Endothelial cell of umbilical vein (primary cell): Measurements from ENCODE around the gene SLC49A3. TPM values are rescaled to one million over a fixed set of nuclear protein-coding genes. Genes with fewer than 3 reads are reported as not detected.

ENCODE experiments used
- BruUV-seq: library from RNA; stranded (reverse); fragments of 400-500 nt; replicated peaks from 2 replicates; lab custom pipeline; 2021; lab: Mats Ljungman, UMichigan
- CTCF ChIA-PET: fragments of 300-600, 350-600 bp; sonication (Branson Sonifier 250); formaldehyde crosslinking; loops from one replicate; lab custom pipeline; 2021; ENCODE audit warnings: antibody characterized with exemption, inconsistent platforms; lab: Charles Lee
- POLR2A ChIA-PET: fragments of 300-600, 350-600 bp; sonication (Branson Sonifier 250); formaldehyde crosslinking; loops from one replicate; lab custom pipeline; 2021; ENCODE audit warnings: antibody characterized with exemption, inconsistent platforms; lab: Charles Lee
- DNase-seq: peaks from one replicate; pipeline ENCODE4 v3.0.0-alpha.2; 2011; ENCODE audit warnings: low read depth, low spot score
- FAIRE-seq: peaks from 2 replicates; lab custom pipeline; 2011; peaks lifted over from hg19 to GRCh38; lab: Jason Lieb, UNC
- H2AFZ ChIP-seq: 2 replicates; pipeline ENCODE4 v1.6.0; 2012; ENCODE audit warnings: low read depth, low read length, control low read depth, inconsistent platforms
- H3K27ac ChIP-seq: 2 replicates; pipeline ENCODE4 v1.5.1; 2011; ENCODE audit warnings: low read depth, mild to moderate bottlenecking, control low read depth, low read length, moderate library complexity; ENCODE audit not compliant: insufficient read depth
- H3K27me3 ChIP-seq, 2 experiments: 2 replicates each; pipeline versions ENCODE4 v1.6.0 to v1.6.1; 2011; ENCODE audit warnings: low read length in 2 of 2, mixed read lengths in 1 of 2; ENCODE audit not compliant: control insufficient read depth in 2 of 2, insufficient read depth in 2 of 2
- H3K36me3 ChIP-seq, 2 experiments: 2 replicates in 1 of 2; 3 replicates in 1 of 2; pipeline ENCODE4 v1.5.1; 2011; ENCODE audit warnings: low read length in 2 of 2, mild to moderate bottlenecking in 1 of 2, moderate library complexity in 1 of 2; ENCODE audit not compliant: control insufficient read depth in 2 of 2, insufficient read depth in 2 of 2; ENCODE audit errors: extremely low read depth in 1 of 2
- H3K4me1 ChIP-seq: 3 replicates; pipeline ENCODE4 v1.5.1; 2011; ENCODE audit warnings: mild to moderate bottlenecking, low read length; ENCODE audit not compliant: control insufficient read depth, insufficient read depth; ENCODE audit errors: extremely low read depth
- H3K4me2 ChIP-seq: 2 replicates; pipeline ENCODE4 v1.6.1; 2011; ENCODE audit warnings: low read length, control low read depth, mixed read lengths; ENCODE audit not compliant: insufficient read depth
- H3K4me3 ChIP-seq, 3 experiments: fragments of 200-600 bp in 1 of 3; sonication (generic), shearing (Covaris generic) in 1 of 3; replicated peaks in 1 of 3; 2 replicates each; pipeline ENCODE4 v1.5.1; 2011 to 2016; ENCODE audit warnings: control low read depth in 3 of 3, low read length in 3 of 3, mild to moderate bottlenecking in 2 of 3, inconsistent platforms in 1 of 3, low read depth in 1 of 3, moderate library complexity in 1 of 3; ENCODE audit not compliant: insufficient read depth in 1 of 3
- H3K79me2 ChIP-seq: 2 replicates; pipeline ENCODE4 v1.6.0; 2012; ENCODE audit warnings: low read length, inconsistent platforms; ENCODE audit not compliant: control insufficient read depth, insufficient read depth
- H3K9ac ChIP-seq: replicated peaks from 2 replicates; pipeline ENCODE3; 2011; ENCODE audit warnings: low read length, control low read depth; ENCODE audit not compliant: insufficient read depth; ENCODE audit errors: extremely low read depth
- H3K9me1 ChIP-seq: replicated peaks from 3 replicates; pipeline ENCODE4 v1.6.0; 2011; ENCODE audit warnings: mild to moderate bottlenecking, low read length; ENCODE audit not compliant: control insufficient read depth, insufficient read depth; ENCODE audit errors: extremely low read depth
- H3K9me3 ChIP-seq: replicated peaks from 2 replicates; pipeline ENCODE4 v1.5.1; 2012; ENCODE audit warnings: low read length, inconsistent platforms; ENCODE audit not compliant: control insufficient read depth, insufficient read depth
- H4K20me1 ChIP-seq: replicated peaks from 2 replicates; pipeline ENCODE3; 2011; ENCODE audit warnings: mild to moderate bottlenecking, low read length; ENCODE audit not compliant: control insufficient read depth, insufficient read depth; ENCODE audit errors: extremely low read depth
- CTCF ChIP-seq, 2 donors: IDR thresholded peaks; 1 replicate in 1 of 2; 2 replicates in 1 of 2; pipeline ENCODE4 v1.5.1; 2011; ENCODE audit warnings: low read length in 2 of 2, mild to moderate bottlenecking in 2 of 2, moderate library complexity in 2 of 2, control low read depth in 1 of 2, inconsistent platforms in 1 of 2, low read depth in 1 of 2; ENCODE audit not compliant: insufficient read depth in 1 of 2; ENCODE audit errors: extremely low read depth in 1 of 2
- EZH2 ChIP-seq: IDR thresholded peaks from 2 replicates; pipeline ENCODE4 v1.6.1; 2012; ENCODE audit warnings: borderline replicate concordance, low read depth, mild to moderate bottlenecking, moderate library complexity, low read length, inconsistent platforms; ENCODE audit not compliant: severe bottlenecking
- FOS ChIP-seq: IDR thresholded peaks from 2 replicates; pipeline ENCODE4 v1.6.1; 2011; ENCODE audit warnings: mild to moderate bottlenecking, low read length, moderate library complexity, borderline replicate concordance; ENCODE audit not compliant: insufficient read depth
- GATA2 ChIP-seq: IDR thresholded peaks from 2 replicates; pipeline ENCODE4 v1.7.0; 2011; ENCODE audit warnings: low read depth, mild to moderate bottlenecking, moderate library complexity, mixed read lengths, low read length; ENCODE audit not compliant: insufficient read length, insufficient read depth
- JUN ChIP-seq: IDR thresholded peaks from 2 replicates; pipeline ENCODE4 v1.6.1; 2011; ENCODE audit warnings: borderline replicate concordance, low read depth; ENCODE audit not compliant: insufficient read length, insufficient read depth
- MAX ChIP-seq: IDR thresholded peaks from 2 replicates; pipeline ENCODE4 v1.6.1; 2011; ENCODE audit not compliant: insufficient read depth, insufficient read length
- MYC ChIP-seq: IDR thresholded peaks from one replicate; pipeline ENCODE4 v1.6.1; 2011; ENCODE audit warnings: mild to moderate bottlenecking, low read depth, low read length
- POLR2A ChIP-seq: IDR thresholded peaks from 2 replicates; pipeline ENCODE4 v1.6.1; 2012; ENCODE audit warnings: low read depth, mild to moderate bottlenecking, control low read depth, low read length
- POLR2AphosphoS5 ChIP-seq: IDR thresholded peaks from 2 replicates; pipeline ENCODE4 v1.6.1; 2012; ENCODE audit warnings: low read depth, mild to moderate bottlenecking, control low read depth, low read length, moderate library complexity; ENCODE audit not compliant: insufficient read depth
- dilution Hi-C: fragments of 300-500 bp; cut with MboI; formaldehyde crosslinking; loops from one replicate; pipeline ENCODE4 v1.15.0; 2019; ENCODE audit warnings: low sequenced_read_pairs; ENCODE audit not compliant: extremely low pct_ligation_motif_present
- intact Hi-C: fragments of 100-400 bp; cut with micrococcal nuclease; formaldehyde crosslinking; loops from one replicate; pipeline ENCODE4 v1.10.0; 2022
- polyA plus RNA-seq, 4 experiments: library from polyadenylated mRNA; depleted of rRNA in 3 of 4; stranded (reverse) in 3 of 4; unstranded in 1 of 4; fragments of >200 nt; gene quantifications; 2 replicates each; pipeline versions ENCODE4 v1.2.1 to v1.2.3, GENCODE V29; 2011 to 2012; ENCODE audit warnings: missing spikeins in 1 of 4
- total RNA-seq: library from RNA; stranded (reverse); gene quantifications from 2 replicates; pipeline ENCODE4 v1.2.3, GENCODE V29; 2021

The SLC49A3 gene
- total and polyA plus RNA-seq, 2 donors (not counting 3 experiments of a cell fraction or from before 2014, with no cell fraction given): 4.2 to 11.5 TPM

GRCh38 chr4:722851-723360 lies 34.0 kb upstream of the SLC49A3 start:
- ChIA-PET CTCF (no interaction called here), POLR2A (no interaction called here)
- H3K4me1 ChIP-seq: peaks cover 29% of the 10 kb centered on the region
- H3K79me2 ChIP-seq: peaks cover 88% of the 10 kb centered on the region
- no peaks in the 10 kb centered on the region for H3K9me1 ChIP-seq
- intact Hi-C loops (no loop called here), dilution Hi-C loops (no loop called here)
- no peak for FAIRE-seq
- no peaks in the 10 kb centered on the region for H3K27me3 ChIP-seq
- no peak overlapping the region for H3K4me3 ChIP-seq
- TF ChIP-seq POLR2AphosphoS5 (no peak), JUN (no peak), MYC (no peak), GATA2 (no peak), MAX (no peak), EZH2 (no peak), CTCF (IDR thresholded peaks at IDR 0.05; ENCODE audit: extremely low read depth in 1 of 2, insufficient read depth in 1 of 2, low read depth in 1 of 2, low read length in 2 of 2) (no peak), FOS (no peak), POLR2A (no peak)
- no peak overlapping the region for H3K4me2 ChIP-seq
- peaks cover 4 to 7% of the 10 kb centered on the region in 2 experiments for H3K36me3 ChIP-seq
- no peaks in the 10 kb centered on the region for H3K9me3 ChIP-seq
- H4K20me1 ChIP-seq: peaks cover 3% of the 10 kb centered on the region
- H2AFZ ChIP-seq: no peak overlapping the region
- BruUV-seq: no TSS peak
- no peak overlapping the region for H3K27ac ChIP-seq
- no peak overlapping the region for H3K9ac ChIP-seq
- no peak for DNase-seq
